ENCODE data around the gene ADAMTS12. TPM values are rescaled to one million over a fixed set of nuclear protein-coding genes. Genes with fewer than 3 reads are reported as not detected.

ADAMTS12 gene
- polyA plus RNA-seq, 1 experiment, result 46.8 TPM

- Histone ChIP-seq H3K4me3 (ENCODE audit: low read depth, low read length) (no peak overlapping the region), H3K27ac (ENCODE audit: low read depth, low read length) (no peak overlapping the region), H3K27me3 (ENCODE audit: control insufficient read depth, insufficient read depth, low read length) (no peaks in the 10 kb centered on the region), H3K9me3 (ENCODE audit: control insufficient read depth, insufficient read depth, low read length) (no peaks in the 10 kb centered on the region)
- POLR2A ChIA-PET, result no interaction called here
- CTCF ChIA-PET, result no interaction called here
- TF ChIP-seq CTCF (IDR thresholded peaks at IDR 0.05; ENCODE audit: low read depth, low read length), result no peak
- no peak for DNase-seq (ENCODE audit: low read depth, low spot score)
Observed at GRCh38 chr5:33827018-33827707, 64.6 kb downstream of the ADAMTS12 start.

GRCh38 chr5:33824516-33825195 lies 67.1 kb downstream of the ADAMTS12 start:
- Histone ChIP-seq H3K4me3 (ENCODE audit: low read depth, low read length) (no peak overlapping the region), H3K27ac (ENCODE audit: low read depth, low read length) (peak overlapping the region; percentile 77), H3K9me3 (ENCODE audit: control insufficient read depth, insufficient read depth, low read length) (no peaks in the 10 kb centered on the region), H3K27me3 (ENCODE audit: control insufficient read depth, insufficient read depth, low read length) (no peaks in the 10 kb centered on the region)
- DNase-seq (ENCODE audit: low read depth, low spot score), result peak; percentile 75
- TF ChIP-seq CTCF (IDR thresholded peaks at IDR 0.05; ENCODE audit: low read depth, low read length), result no peak
- POLR2A ChIA-PET, result interaction anchor here (0.6 to 1.5 kb wide), 4 partner anchors 13 to 68 kb away, joined by 3 to 9 read pairs (median 3); partner anchors contain the start of gene ADAMTS12
- CTCF ChIA-PET, result interaction anchor here (1.3 kb wide), 2 partner anchors 28 to 145 kb away, joined by 3 to 5 read pairs; no protein-coding TSS in a partner anchor

GRCh38 chr5:33817301-33817700 lies 74.5 kb downstream of the ADAMTS12 start:
- Histone ChIP-seq H3K9me3 (ENCODE audit: control insufficient read depth, insufficient read depth, low read length) (no peaks in the 10 kb centered on the region), H3K27me3 (ENCODE audit: control insufficient read depth, insufficient read depth, low read length) (no peaks in the 10 kb centered on the region), H3K27ac (ENCODE audit: low read depth, low read length) (no peak overlapping the region), H3K4me3 (ENCODE audit: low read depth, low read length) (no peak overlapping the region)
- CTCF ChIA-PET, result no interaction called here
- DNase-seq (ENCODE audit: low read depth, low spot score), result no peak
- no peak for TF ChIP-seq CTCF (IDR thresholded peaks at IDR 0.05; ENCODE audit: low read depth, low read length)
- POLR2A ChIA-PET, result interaction anchor here (1.0 kb wide), 1 partner anchor 357 kb away, joined by 3 read pairs; no protein-coding TSS in a partner anchor

GRCh38 chr5:33816791-33817190 lies 75.0 kb downstream of the ADAMTS12 start:
- Histone ChIP-seq H3K4me3 (ENCODE audit: low read depth, low read length) (no peak overlapping the region), H3K27ac (ENCODE audit: low read depth, low read length) (no peak overlapping the region), H3K9me3 (ENCODE audit: control insufficient read depth, insufficient read depth, low read length) (no peaks in the 10 kb centered on the region), H3K27me3 (ENCODE audit: control insufficient read depth, insufficient read depth, low read length) (no peaks in the 10 kb centered on the region)
- TF ChIP-seq CTCF (IDR thresholded peaks at IDR 0.05; ENCODE audit: low read depth, low read length), result no peak
- ChIA-PET CTCF (no interaction called here), POLR2A (interaction anchor here (1.0 kb wide), 1 partner anchor 357 kb away, joined by 3 read pairs; no protein-coding TSS in a partner anchor)
- DNase-seq (ENCODE audit: low read depth, low spot score), result no peak

- H3K4me3 ChIP-seq (ENCODE audit: low read depth, low read length), result no peak overlapping the region
- CTCF ChIA-PET, result no interaction called here
- no peaks in the 10 kb centered on the region for H3K27me3 ChIP-seq (ENCODE audit: control insufficient read depth, insufficient read depth, low read length)
- no peaks in the 10 kb centered on the region for H3K9me3 ChIP-seq (ENCODE audit: control insufficient read depth, insufficient read depth, low read length)
- no peak overlapping the region for H3K27ac ChIP-seq (ENCODE audit: low read depth, low read length)
- TF ChIP-seq CTCF (IDR thresholded peaks at IDR 0.05; ENCODE audit: low read depth, low read length), result no peak
- POLR2A ChIA-PET, result no interaction called here
- DNase-seq (ENCODE audit: low read depth, low spot score), result no peak
Observed at GRCh38 chr5:33812746-33813145, 79.0 kb downstream of the ADAMTS12 start.
